Left lung (tissue), 10 donors: ENCODE measurements around the gene PAN2. TPM values are rescaled to one million over a fixed set of nuclear protein-coding genes. Genes with fewer than 3 reads are reported as not detected.
"Not testable (repeated sequence)": the region's sequence is repeated elsewhere in the genome, so short reads cannot be mapped to it uniquely, and the experiment has no call there.

Source experiments
- ATAC-seq: fragments of 200-7000 bp; cut with Tn5 transposase; one replicate; pipeline ENCODE4 v1.9.1; 2020; ENCODE audit warnings: moderate library complexity
- DNase-seq, 4 donors: peaks; one replicate each; pipeline ENCODE4 v3.0.0-alpha.2; 2013 to 2020
- H3K27ac ChIP-seq, 2 donors: fragments of 200-600 bp; sonication (generic) in 1 of 2; one replicate each; pipeline versions ENCODE4 v1.5.0 to v1.8.0; 2020 to 2021
- H3K27me3 ChIP-seq, 2 donors: fragments of 200-600 bp; sonication (generic) in 1 of 2; one replicate each; pipeline versions ENCODE4 v1.5.0 to v1.8.0; 2020 to 2021
- H3K36me3 ChIP-seq, 2 donors: fragments of 200-600 bp; sonication (generic) in 1 of 2; one replicate each; pipeline versions ENCODE4 v1.5.0 to v1.8.0; 2020 to 2021
- H3K4me1 ChIP-seq, 2 donors: fragments of 200-600 bp; one replicate each; pipeline ENCODE4 v1.8.0; 2021
- H3K4me3 ChIP-seq, 2 donors: fragments of 200-600 bp; sonication (generic) in 1 of 2; one replicate each; pipeline versions ENCODE4 v1.5.0 to v1.8.0; 2020 to 2021; ENCODE audit warnings: mild to moderate bottlenecking in 1 of 2
- H3K9me3 ChIP-seq, 2 donors: fragments of 200-600 bp; sonication (generic) in 1 of 2; one replicate each; pipeline versions ENCODE4 v1.5.0 to v1.8.0; 2020 to 2021
- CTCF ChIP-seq, 2 donors: fragments of 200-600 bp; sonication (generic) in 1 of 2; IDR thresholded peaks; one replicate each; pipeline versions ENCODE4 v1.5.0 to v1.8.0; 2021; ENCODE audit warnings: antibody characterized with exemption in 2 of 2
- intact Hi-C, 2 donors: fragments of 100-400 bp; cut with DNase I; formaldehyde crosslinking; loops; one replicate each; pipeline versions ENCODE4 v1.11.2 to v1.14.2; 2022
- polyA plus RNA-seq, 6 donors: library from polyadenylated mRNA; unstranded; fragments of 120-200 nt; gene quantifications; one replicate each; pipeline ENCODE4 v1.2.1, GENCODE V29; 2013; ENCODE audit not compliant: insufficient read length in 6 of 6
- total RNA-seq, 2 donors: library from RNA; stranded (reverse); fragmentation: NEBNext Ultra II Directional; extraction: Animal tissue kit (Norgen Biotek cat#: 25700); gene quantifications; one replicate each; pipeline ENCODE4 v1.2.1, GENCODE V29; 2021
- donor health status: DM: no; HTN: yes; CAD: no.
- donor health status: DM: no; HTN: no; CAD: no.

Gene PAN2
- total and polyA plus RNA-seq, 8 donors = 49.9 to 107 (median 74.8) TPM

GRCh38 chr12:56351325-56351724 lies 17.5 kb upstream of the PAN2 start:
- ATAC-seq (no peak), DNase-seq (no peak)
- no peak for TF ChIP-seq CTCF (IDR thresholded peaks at IDR 0.05)
- Histone ChIP-seq H3K36me3 (peaks cover 16 to 100% of the 10 kb centered on the region in 2 donors), H3K4me3 (no peak overlapping the region), H3K9me3 (no peaks in the 10 kb centered on the region), H3K27me3 (no peaks in the 10 kb centered on the region), H3K4me1 (peaks cover 0 to 2% of the 10 kb centered on the region in 2 donors), H3K27ac (no peak overlapping the region)
- intact Hi-C loops = no loop called here

GRCh38 chr12:56350662-56351061 lies 16.9 kb upstream of the PAN2 start:
- Histone ChIP-seq H3K4me3 (no peak overlapping the region), H3K27ac (no peak overlapping the region), H3K9me3 (no peaks in the 10 kb centered on the region), H3K36me3 (peaks cover 16 to 100% of the 10 kb centered on the region in 2 donors), H3K4me1 (no peaks in the 10 kb centered on the region), H3K27me3 (no peaks in the 10 kb centered on the region)
- no peak for TF ChIP-seq CTCF (IDR thresholded peaks at IDR 0.05)
- intact Hi-C loops = no loop called here
- no peak for DNase-seq
- ATAC-seq = no peak

- no peaks in the 10 kb centered on the region for H3K27me3 ChIP-seq
- no peaks in the 10 kb centered on the region for H3K9me3 ChIP-seq
- intact Hi-C loops = no loop called here
- no peak overlapping the region for H3K27ac ChIP-seq
- ATAC-seq = no peak
- peaks cover 16 to 100% of the 10 kb centered on the region in 2 donors for H3K36me3 ChIP-seq
- no peak for DNase-seq
- H3K4me3 ChIP-seq = no peak overlapping the region
- H3K4me1 ChIP-seq = no peaks in the 10 kb centered on the region
- no peak for TF ChIP-seq CTCF (IDR thresholded peaks at IDR 0.05)
Observed at GRCh38 chr12:56348776-56349175, 15.0 kb upstream of the PAN2 start.

GRCh38 chr12:56347255-56347654 lies 13.5 kb upstream of the PAN2 start:
- peaks cover 3 to 100% of the 10 kb centered on the region in 2 donors for H3K36me3 ChIP-seq
- H3K9me3 ChIP-seq, ATAC-seq, intact Hi-C loops, H3K4me3 ChIP-seq, DNase-seq, H3K4me1 ChIP-seq, H3K27ac ChIP-seq, H3K27me3 ChIP-seq: not testable (repeated sequence)

GRCh38 chr12:56346675-56347074 lies 12.9 kb upstream of the PAN2 start:
- no peak overlapping the region for H3K4me3 ChIP-seq
- no peak for TF ChIP-seq CTCF (IDR thresholded peaks at IDR 0.05)
- ATAC-seq = no peak
- intact Hi-C loops = no loop called here
- no peaks in the 10 kb centered on the region for H3K4me1 ChIP-seq
- DNase-seq = no peak
- peaks cover 3 to 100% of the 10 kb centered on the region in 2 donors for H3K36me3 ChIP-seq
- H3K27ac ChIP-seq = no peak overlapping the region
- no peaks in the 10 kb centered on the region for H3K27me3 ChIP-seq
- no peaks in the 10 kb centered on the region for H3K9me3 ChIP-seq

GRCh38 chr12:56342290-56342689 lies 8.5 kb upstream of the PAN2 start:
- H3K27ac ChIP-seq, H3K27me3 ChIP-seq, DNase-seq, H3K9me3 ChIP-seq, H3K4me3 ChIP-seq, ATAC-seq, intact Hi-C loops: not testable (repeated sequence)
- H3K36me3 ChIP-seq = peaks cover 0 to 64% of the 10 kb centered on the region in 2 donors
- H3K4me1 ChIP-seq = peaks cover 0 to 29% of the 10 kb centered on the region in 2 donors
